GM20000 (cell line): ENCODE measurements around the gene PLEKHJ1.
"Not testable (repeated sequence)": the region's sequence is repeated elsewhere in the genome, so short reads cannot be mapped to it uniquely, and the experiment has no call there.

ENCODE experiments used
- DNase-seq: peaks from one replicate; pipeline ENCODE4 v3.0.0; 2012; ENCODE audit warnings: low spot score
- CTCF ChIP-seq: IDR thresholded peaks from 2 replicates; pipeline ENCODE4 v1.5.1; 2012; ENCODE audit warnings: mild to moderate bottlenecking, control low read depth; ENCODE audit errors: extremely low read depth, missing control alignments

PLEKHJ1 gene

GRCh38 chr19:2208975-2209374 lies 27.2 kb downstream of the PLEKHJ1 start:
- no peak for TF ChIP-seq CTCF
- DNase-seq = no peak

GRCh38 chr19:2207991-2208860 lies 27.9 kb downstream of the PLEKHJ1 start:
- peak; percentile 17 for TF ChIP-seq CTCF
- peak; percentile 77 for DNase-seq

GRCh38 chr19:2207008-2207407 lies 29.1 kb downstream of the PLEKHJ1 start:
- TF ChIP-seq CTCF = no peak
- DNase-seq = no peak

- DNase-seq = no peak
- no peak for TF ChIP-seq CTCF
Observed at GRCh38 chr19:2202366-2202765, 33.8 kb downstream of the PLEKHJ1 start.

- TF ChIP-seq CTCF = no peak
- no peak for DNase-seq
Observed at GRCh38 chr19:2201473-2202148, 34.5 kb downstream of the PLEKHJ1 start.

GRCh38 chr19:2200624-2201294 lies 35.4 kb downstream of the PLEKHJ1 start:
- DNase-seq = not testable (repeated sequence)

- DNase-seq = no peak
- no peak for TF ChIP-seq CTCF
Observed at GRCh38 chr19:2199861-2200623, 36.1 kb downstream of the PLEKHJ1 start.
